C1 segment of cervical spinal cord (tissue), 14 donors: ENCODE results near the gene C19orf38.

Source experiments
- DNase-seq, 14 donors: peaks; one replicate each; lab custom pipeline; 2025; lab: John Stamatoyannopoulos, UW

The C19orf38 gene

DNA sequence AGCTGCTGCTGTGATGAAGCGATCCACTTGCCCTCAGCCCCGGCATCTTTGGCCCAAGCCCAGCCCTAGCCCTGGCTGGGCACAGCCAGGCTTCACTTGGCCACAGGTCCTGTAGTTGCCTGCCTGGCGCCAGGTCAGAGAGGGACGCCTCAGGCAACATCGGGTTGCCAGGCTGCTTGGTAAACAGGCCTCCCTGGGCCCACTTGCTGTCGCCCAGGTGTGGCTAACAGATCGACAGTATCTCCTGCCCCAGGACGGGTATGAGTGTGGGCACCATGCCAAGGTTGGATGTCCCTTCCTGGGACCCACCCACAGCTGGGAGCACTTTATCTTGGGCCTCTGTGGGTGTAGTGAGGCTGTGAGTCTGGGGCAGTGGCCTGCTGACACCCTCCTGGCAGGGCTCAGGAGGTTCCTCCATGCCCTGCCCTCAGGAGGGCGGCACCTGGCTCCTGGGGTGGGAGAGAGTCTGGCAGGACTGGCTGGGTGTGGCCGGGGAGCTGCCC, 51.0 kb downstream of the C19orf38 start:
- DNase-seq: peak in 7 of 14 donors; percentile 11 to 71 (median 32)

DNA sequence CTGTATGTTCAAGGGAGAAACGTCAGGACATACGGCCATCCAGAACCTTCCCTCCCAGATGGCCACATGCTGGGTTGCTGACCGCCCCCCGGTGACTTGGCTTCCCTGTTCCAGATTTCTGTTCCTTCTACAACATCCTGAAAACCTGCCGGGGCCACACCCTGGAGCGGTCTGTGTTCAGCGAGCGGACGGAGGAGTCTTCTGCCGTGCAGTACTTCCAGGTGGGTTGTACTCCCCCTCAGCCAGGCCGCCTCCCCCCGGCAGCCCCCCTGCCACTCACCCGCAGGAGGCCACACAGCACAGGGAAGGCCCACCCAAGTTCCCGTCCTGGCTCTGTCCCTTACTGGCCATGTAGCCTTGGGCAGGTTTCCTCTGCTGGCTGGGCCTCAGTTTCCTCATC, 59.7 kb downstream of the C19orf38 start:
- DNase-seq: no peak

DNA sequence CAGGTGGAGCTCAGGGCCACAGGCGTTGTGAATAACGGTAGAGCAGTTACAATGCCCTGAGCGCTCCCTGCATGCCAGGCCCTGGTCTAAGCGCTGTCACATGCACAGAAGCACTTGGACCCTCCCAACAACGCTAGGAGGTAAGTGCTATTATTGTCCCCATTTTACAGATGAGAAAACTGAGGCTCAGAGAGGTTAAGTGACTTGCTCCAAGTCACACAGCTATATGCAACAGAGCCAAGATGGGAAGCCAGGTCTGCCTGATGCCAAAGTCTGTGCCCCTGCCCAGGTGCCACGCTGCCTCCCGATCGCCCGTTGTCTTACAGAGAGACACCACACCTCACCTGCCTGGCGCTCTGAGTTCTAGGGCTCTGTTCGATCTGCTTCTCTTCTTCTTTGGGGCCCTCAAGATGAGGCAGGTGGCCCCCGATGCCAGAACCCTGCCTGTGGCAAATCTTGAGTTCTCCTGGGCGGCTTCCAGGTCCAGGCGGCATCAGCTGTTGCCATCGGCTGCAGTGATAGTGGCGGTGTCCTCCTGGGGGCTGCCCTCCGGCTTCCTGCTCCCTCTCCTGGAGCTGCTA, 60.3 kb downstream of the C19orf38 start:
- DNase-seq: no peak

DNA sequence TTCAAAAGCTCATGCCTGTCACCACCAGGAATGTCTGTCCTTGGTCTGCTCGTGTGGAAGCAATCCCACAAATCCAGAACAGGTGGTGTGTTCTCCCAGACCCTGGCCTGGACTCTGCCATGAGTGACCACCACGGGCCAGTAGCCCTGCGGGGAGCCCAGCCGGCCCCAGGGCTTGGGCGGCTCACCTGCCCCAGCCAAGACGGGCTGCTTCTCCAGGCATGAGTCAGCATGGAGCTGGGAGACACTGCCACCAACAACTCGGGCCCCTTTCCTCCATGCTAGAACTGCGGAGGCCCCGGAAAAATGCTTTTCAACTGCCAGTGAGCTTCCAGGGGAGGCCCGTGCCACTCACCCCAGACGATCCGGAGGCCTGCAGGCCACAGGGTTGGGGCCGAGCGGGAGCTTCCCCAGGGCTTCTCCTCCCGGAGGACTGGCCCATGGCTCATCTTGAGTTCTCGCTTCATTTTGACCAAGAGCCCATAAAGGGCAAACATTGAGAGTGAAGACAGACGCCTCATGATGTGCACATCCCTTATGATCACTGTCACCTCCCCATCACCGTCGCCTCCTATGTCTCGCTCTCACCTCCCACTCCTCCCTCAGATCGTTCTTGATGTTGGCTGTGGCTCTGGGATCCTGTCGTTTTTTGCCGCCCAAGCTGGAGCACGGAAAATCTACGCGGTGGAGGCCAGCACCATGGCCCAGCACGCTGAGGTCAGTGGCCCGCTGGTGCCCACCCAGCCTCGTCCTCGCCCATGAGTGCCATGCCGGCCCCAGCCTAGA, 63.6 kb downstream of the C19orf38 start:
- peak in 1 of 14 donors; percentile 60 for DNase-seq

DNA sequence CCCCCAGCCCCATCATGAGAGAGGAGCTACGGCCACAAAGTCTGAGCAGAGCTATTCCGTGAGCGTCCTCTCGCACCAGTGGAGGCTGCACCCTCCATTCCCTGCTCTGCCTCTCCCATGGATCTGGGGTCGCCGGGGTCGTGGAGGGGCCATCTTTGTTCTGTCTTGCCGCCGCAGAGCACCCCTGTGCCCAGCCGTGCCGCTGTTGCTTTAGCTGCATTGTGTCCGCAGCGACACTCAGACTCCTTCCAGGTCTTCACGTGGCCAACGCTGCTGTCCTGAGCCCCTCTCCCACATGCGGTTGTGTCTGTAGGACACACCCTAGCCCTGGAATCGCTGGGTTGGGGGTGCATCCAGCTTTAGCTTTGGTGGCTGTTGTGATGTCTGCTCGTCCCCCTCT, 64.4 kb downstream of the C19orf38 start:
- DNase-seq: no peak

DNA sequence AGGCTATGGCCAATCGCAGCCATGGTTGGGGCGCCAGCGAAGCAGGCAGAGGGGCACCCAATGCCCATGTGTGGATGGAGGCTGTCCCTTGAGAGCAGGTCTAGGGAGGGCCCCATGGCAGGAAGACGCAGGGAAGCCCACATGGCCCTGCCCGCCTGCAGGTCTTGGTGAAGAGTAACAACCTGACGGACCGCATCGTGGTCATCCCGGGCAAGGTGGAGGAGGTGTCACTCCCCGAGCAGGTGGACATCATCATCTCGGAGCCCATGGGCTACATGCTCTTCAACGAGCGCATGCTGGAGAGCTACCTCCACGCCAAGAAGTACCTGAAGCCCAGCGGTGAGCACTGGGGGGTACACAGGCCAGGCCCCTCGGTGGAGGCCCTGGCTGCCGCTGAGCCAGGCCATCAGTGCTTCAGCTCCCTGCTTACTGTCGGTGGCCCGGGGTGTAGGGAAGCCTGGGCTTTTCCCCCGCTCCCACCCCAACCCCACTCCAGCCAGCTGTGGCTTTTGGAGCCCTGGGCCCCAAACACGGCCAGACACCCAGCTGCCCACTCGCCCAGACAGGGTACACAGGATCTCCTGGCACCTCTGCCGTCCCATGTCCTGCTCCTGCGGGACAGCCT, 65.6 kb downstream of the C19orf38 start:
- DNase-seq: no peak

DNA sequence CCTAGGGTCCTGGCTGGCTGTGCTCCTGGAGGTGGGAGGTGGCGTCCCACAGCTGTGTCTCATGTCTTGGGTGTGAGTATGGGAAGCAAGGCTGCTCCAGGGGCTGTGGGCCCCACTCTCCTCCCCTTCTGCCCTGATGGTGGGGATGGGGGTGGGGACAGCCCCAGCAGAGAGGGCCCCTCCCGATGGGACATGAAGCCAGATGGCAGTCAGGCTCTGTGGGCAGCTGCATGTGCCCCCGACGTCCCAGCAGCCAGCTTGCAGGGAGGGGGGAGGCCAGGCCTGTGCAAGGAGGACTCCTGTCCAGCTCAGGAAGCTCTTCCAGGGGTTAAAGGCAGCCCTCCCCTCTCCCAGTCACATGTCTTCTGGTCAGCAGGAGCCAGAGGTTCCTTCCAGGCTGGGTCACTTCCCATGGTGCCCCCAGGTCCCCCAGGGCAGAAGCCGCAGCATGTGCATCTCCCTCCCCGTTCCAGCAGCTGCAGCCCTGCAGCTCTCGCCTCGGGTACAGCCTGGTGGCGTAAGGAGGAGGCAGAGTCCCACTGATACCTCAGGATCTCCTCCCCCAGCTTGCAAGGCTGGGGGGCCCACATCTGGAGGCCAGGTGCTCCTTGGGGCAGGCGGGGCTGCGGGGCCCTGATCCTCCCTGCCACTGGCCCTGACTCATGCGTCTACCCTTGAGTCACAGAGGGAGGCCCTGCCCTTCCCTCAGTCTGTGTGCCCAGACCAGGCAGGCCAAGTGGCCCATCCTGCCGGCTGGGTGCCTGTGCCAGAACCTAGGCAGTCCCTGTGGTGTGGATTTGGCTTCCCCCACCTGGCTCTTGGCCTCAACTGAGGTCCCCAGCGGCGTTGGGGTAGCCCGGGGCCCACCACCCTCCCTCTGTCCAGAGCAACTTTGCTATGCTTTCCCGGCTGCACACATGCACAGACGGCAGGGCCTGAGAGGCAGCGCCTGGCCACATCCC, 67.2 kb downstream of the C19orf38 start:
- DNase-seq: no peak

DNA sequence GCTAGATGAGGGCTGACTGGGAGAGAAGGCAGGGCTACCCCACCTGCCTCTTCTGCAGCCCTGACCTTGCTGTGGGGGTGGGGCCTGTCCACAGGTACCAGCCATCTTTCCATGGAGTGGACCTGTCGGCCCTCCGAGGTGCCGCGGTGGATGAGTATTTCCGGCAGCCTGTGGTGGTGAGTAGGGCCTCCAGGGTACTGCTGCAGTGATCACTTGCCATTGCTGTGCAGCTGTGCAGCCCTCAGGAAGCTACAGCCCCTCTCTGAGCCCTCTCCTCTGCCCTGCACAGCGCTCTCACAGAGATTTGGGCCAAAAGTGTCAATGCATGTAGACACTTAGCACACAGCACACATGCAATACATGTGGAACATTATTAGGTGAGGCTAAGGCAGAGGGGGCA, 68.4 kb downstream of the C19orf38 start:
- DNase-seq: no peak

DNA sequence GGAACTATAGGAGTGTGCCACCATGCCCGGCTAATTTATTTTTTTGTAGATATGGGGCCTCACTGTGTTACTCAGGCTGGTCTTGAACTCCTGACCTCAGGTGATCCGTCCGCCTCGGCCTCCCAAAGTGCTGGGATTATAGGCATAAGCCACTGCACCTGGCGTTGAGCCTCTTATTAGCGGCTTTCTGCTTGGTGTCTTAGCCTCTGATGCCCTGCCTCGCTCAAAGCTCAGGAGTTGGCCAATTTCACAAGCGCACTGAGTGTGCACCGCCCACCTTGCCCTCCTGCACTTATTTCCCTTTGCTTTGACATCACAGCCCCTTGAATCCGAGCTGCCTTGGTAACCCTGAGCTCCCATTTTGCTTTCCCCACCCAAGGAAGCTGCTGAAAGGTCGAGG, 70.1 kb downstream of the C19orf38 start:
- DNase-seq: no peak
